ENCODE data around the gene COL18A1.

The COL18A1 gene

GRCh38 chr21:45481566-45481965 is 76.6 kb downstream of the COL18A1 start:
- no peak for ATAC-seq
- TF ChIP-seq POU6F1 (CRISPR knock-in tag; IDR thresholded peaks at IDR 0.05; ENCODE audit: borderline replicate concordance, low read depth) (no peak), CREB5 (CRISPR knock-in tag; IDR thresholded peaks at IDR 0.05; ENCODE audit: low read depth) (no peak), ZC3H10 (CRISPR knock-in tag; IDR thresholded peaks at IDR 0.05) (no peak), SNAI2 (CRISPR knock-in tag; IDR thresholded peaks at IDR 0.05) (no peak), TCF4 (CRISPR knock-in tag; IDR thresholded peaks at IDR 0.05; ENCODE audit: borderline replicate concordance) (no peak), BACH2 (CRISPR knock-in tag; IDR thresholded peaks at IDR 0.05; ENCODE audit: borderline replicate concordance) (no peak), ZFP3 (CRISPR knock-in tag; IDR thresholded peaks at IDR 0.05) (no peak), PATZ1 (CRISPR knock-in tag; IDR thresholded peaks at IDR 0.05; ENCODE audit: borderline replicate concordance) (no peak), ZNF70 (CRISPR knock-in tag; IDR thresholded peaks at IDR 0.05) (no peak), ESRRG (CRISPR knock-in tag; IDR thresholded peaks at IDR 0.05) (no peak), ISL1 (CRISPR knock-in tag; IDR thresholded peaks at IDR 0.05) (no peak), OSR1 (CRISPR knock-in tag; IDR thresholded peaks at IDR 0.05) (no peak), GLIS3 (CRISPR knock-in tag; IDR thresholded peaks at IDR 0.05) (no peak)

- no peak for ATAC-seq
- no peak for TF ChIP-seq CSRNP3 (CRISPR knock-in tag; IDR thresholded peaks at IDR 0.05)
- TF ChIP-seq ZNF70 (CRISPR knock-in tag; IDR thresholded peaks at IDR 0.05) = no peak
- no peak for TF ChIP-seq TSHZ2 (CRISPR knock-in tag; IDR thresholded peaks at IDR 0.05)
- TF ChIP-seq ISL1 (CRISPR knock-in tag; IDR thresholded peaks at IDR 0.05) = no peak
- TF ChIP-seq GLIS3 (CRISPR knock-in tag; IDR thresholded peaks at IDR 0.05) = no peak
- no peak for TF ChIP-seq TOX (CRISPR knock-in tag; IDR thresholded peaks at IDR 0.05; ENCODE audit: borderline replicate concordance)
- no peak for TF ChIP-seq TCF4 (CRISPR knock-in tag; IDR thresholded peaks at IDR 0.05; ENCODE audit: borderline replicate concordance)
- TF ChIP-seq SNAI2 (CRISPR knock-in tag; IDR thresholded peaks at IDR 0.05) = no peak
Measured at GRCh38 chr21:45481977-45482898, 77.3 kb downstream of the COL18A1 start.

- no peak for ATAC-seq
Measured at GRCh38 chr21:45482899-45483821, 78.2 kb downstream of the COL18A1 start.

More at GRCh38 chr21:45482899-45483821, 78.2 kb downstream of the COL18A1 start:
- TF ChIP-seq PPARA (CRISPR knock-in tag; IDR thresholded peaks at IDR 0.05; ENCODE audit: borderline replicate concordance) (no peak), PATZ1 (CRISPR knock-in tag; IDR thresholded peaks at IDR 0.05; ENCODE audit: borderline replicate concordance) (no peak), ESRRG (CRISPR knock-in tag; IDR thresholded peaks at IDR 0.05) (no peak), TSHZ2 (CRISPR knock-in tag; IDR thresholded peaks at IDR 0.05) (no peak)
